ENCODE results near the gene AMER2. TPM values are rescaled to one million over a fixed set of nuclear protein-coding genes. Genes with fewer than 3 reads are reported as not detected.

The AMER2 gene
- total RNA-seq, 1 donor from 2014 or later: 0.60 TPM

DNA sequence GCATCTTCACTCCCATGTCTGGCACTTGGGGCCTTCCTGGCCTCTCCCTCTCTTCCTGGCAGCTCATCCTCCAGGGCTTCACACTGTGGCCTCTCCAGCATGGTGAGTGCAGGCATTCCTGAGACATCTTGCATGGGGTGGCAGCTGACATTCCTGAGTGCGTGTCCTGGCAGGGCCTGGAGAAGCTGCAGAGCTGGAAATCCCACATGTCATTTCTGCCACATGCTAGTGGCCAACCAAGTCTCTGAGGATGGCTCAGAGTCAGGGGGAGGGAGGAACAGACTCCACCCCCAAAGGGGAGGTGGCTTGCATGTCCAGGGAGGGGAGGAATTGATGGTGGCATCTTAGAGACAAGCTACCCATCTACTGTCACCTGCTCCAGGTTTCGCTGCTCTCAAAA lies 41.6 kb upstream of the AMER2 start:
- DNase-seq (ENCODE audit: low spot score in 2 of 2, unreplicated experiment in 2 of 2): no peak
- TF ChIP-seq CTCF (IDR thresholded peaks at IDR 0.05; ENCODE audit: unreplicated experiment): no peak
- Mint-ChIP-seq H3K9me3 (no peaks in the 10 kb centered on the region), H3K4me1 (peaks cover 20% of the 10 kb centered on the region), H3K27ac (no peak overlapping the region), H3K36me3 (no peaks in the 10 kb centered on the region), H3K4me3 (no peak overlapping the region), H3K27me3 (ENCODE audit: low read depth) (peaks cover 3% of the 10 kb centered on the region)

- no peak for DNase-seq (ENCODE audit: low spot score in 2 of 2, unreplicated experiment in 2 of 2)
- no peaks in the 10 kb centered on the region for H3K9me3 Mint-ChIP-seq
- no peak overlapping the region for H3K4me3 Mint-ChIP-seq
- H3K4me1 Mint-ChIP-seq: peaks cover 20% of the 10 kb centered on the region
- H3K36me3 Mint-ChIP-seq: no peaks in the 10 kb centered on the region
- H3K27me3 Mint-ChIP-seq (ENCODE audit: low read depth): peaks cover 3% of the 10 kb centered on the region
- TF ChIP-seq CTCF (IDR thresholded peaks at IDR 0.05; ENCODE audit: unreplicated experiment): no peak
- H3K27ac Mint-ChIP-seq: no peak overlapping the region
Measured at GRCh38 chr13:25210842-25211569, 38.9 kb upstream of the AMER2 start.

DNA sequence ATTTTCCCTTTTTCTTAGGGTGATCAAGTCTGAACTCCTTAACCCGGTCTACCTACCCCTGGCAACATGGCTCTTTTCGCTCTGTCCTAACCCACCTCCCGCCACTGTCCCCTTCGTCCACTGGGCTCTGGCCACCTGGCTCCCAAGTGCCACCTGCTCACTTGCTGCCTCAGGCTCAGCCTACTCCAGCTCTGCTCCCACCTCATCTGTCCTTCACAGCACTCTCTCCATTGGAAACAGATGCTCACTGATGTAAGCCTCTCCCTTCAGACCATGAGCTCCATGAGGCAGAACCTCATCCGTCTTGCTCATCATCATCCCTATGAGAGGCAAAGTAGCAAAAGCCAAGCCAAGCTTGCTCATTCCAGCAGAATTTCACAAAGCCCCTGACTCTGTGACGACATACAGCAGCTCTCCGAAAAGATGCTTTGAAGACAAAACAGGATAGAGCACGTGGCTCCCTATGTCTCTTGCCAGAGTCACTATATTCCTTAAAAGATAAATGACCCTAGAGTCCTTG lies 35.3 kb upstream of the AMER2 start:
- no peak for DNase-seq (ENCODE audit: low spot score in 2 of 2, unreplicated experiment in 2 of 2)
- Mint-ChIP-seq H3K9me3 (no peaks in the 10 kb centered on the region), H3K4me3 (no peak overlapping the region), H3K27me3 (ENCODE audit: low read depth) (peaks cover 3% of the 10 kb centered on the region), H3K27ac (no peak overlapping the region), H3K4me1 (peaks cover 15% of the 10 kb centered on the region), H3K36me3 (no peaks in the 10 kb centered on the region)
- TF ChIP-seq CTCF (IDR thresholded peaks at IDR 0.05; ENCODE audit: unreplicated experiment): no peak

GRCh38 chr13:25204863-25205262 lies 32.8 kb upstream of the AMER2 start:
- Mint-ChIP-seq H3K27ac (no peak overlapping the region), H3K9me3 (peaks cover 5% of the 10 kb centered on the region), H3K4me3 (no peak overlapping the region), H3K27me3 (ENCODE audit: low read depth) (peaks cover 3% of the 10 kb centered on the region), H3K36me3 (no peaks in the 10 kb centered on the region), H3K4me1 (peaks cover 10% of the 10 kb centered on the region)
- no peak for TF ChIP-seq CTCF (IDR thresholded peaks at IDR 0.05; ENCODE audit: unreplicated experiment)
- DNase-seq (ENCODE audit: low spot score in 2 of 2, unreplicated experiment in 2 of 2): no peak

DNA sequence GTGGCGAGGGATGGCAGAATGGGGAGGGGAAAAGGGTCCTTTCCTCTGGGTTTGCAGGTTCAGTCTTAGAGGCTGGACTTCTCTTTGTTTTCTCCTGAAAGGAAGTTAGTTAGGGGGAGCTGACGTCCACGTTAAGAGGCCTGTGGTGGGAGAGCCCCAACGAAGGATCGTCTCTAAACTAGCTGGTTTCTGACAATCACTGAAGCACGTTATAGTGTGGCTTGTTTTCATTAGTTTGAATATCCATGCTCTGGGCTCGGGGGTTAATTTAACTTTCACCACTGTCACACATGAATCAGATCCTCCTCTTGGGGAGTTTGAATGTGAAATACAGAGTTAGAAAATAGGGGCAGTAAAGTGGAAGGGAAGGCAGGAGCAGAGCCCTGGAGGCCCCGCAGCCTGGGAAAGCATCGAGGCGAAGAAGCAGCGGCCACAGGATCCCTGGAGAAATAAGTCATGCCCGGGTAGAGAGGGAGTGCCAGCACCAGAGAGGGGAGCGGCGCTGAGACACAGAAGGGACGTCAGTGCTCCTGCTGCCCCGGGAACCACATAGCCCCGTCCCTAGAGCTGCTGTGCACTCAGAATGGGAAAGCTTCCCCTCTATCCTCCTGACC lies 31.1 kb upstream of the AMER2 start:
- Mint-ChIP-seq H3K9me3 (peaks cover 5% of the 10 kb centered on the region), H3K4me1 (peaks cover 10% of the 10 kb centered on the region), H3K36me3 (no peaks in the 10 kb centered on the region), H3K4me3 (no peak overlapping the region), H3K27me3 (ENCODE audit: low read depth) (no peaks in the 10 kb centered on the region), H3K27ac (peak overlapping the region; percentile 54)
- TF ChIP-seq CTCF (IDR thresholded peaks at IDR 0.05; ENCODE audit: unreplicated experiment): no peak
- DNase-seq (ENCODE audit: low spot score in 2 of 2, unreplicated experiment in 2 of 2): no peak
